GM23338 (cell line): Measurements from ENCODE around the gene TBRG4. TPM values are rescaled to one million over a fixed set of nuclear protein-coding genes. Genes with fewer than 3 reads are reported as not detected.

Source experiments
- ATAC-seq: fragments of 200-7000 bp; cut with Tn5 transposase; 3 replicates; pipeline ENCODE4 v1.9.1; 2020
- DNase-seq: peaks from one replicate; pipeline ENCODE4 v3.0.0-alpha.2; 2015; ENCODE audit warnings: low spot score
- H2AFZ ChIP-seq: fragments of 200-600 bp; sonication (generic); 2 replicates; pipeline ENCODE4 v1.8.0; 2016; ENCODE audit warnings: antibody characterized with exemption, mild to moderate bottlenecking, moderate library complexity
- H3F3A ChIP-seq: fragments of 200-600 bp; sonication (generic); replicated peaks from 2 replicates; pipeline ENCODE4 v1.8.0; 2017; ENCODE audit warnings: antibody characterized with exemption, mixed run types, low read depth
- H3K27ac ChIP-seq: fragments of 200-600 bp; sonication (generic); 2 replicates; pipeline ENCODE4 v1.6.1; 2016; ENCODE audit warnings: low read depth
- H3K27me3 ChIP-seq: fragments of 200-600 bp; sonication (generic); 2 replicates; pipeline ENCODE4 v1.8.0; 2016; ENCODE audit warnings: mild to moderate bottlenecking, mixed run types, moderate library complexity; ENCODE audit not compliant: insufficient read depth
- H3K36me3 ChIP-seq: fragments of 200-600 bp; sonication (generic); 2 replicates; pipeline ENCODE4 v1.8.0; 2016; ENCODE audit warnings: mild to moderate bottlenecking; ENCODE audit not compliant: insufficient read depth
- H3K4me1 ChIP-seq: fragments of 200-600 bp; sonication (generic); 2 replicates; pipeline ENCODE4 v1.8.0; 2016; ENCODE audit warnings: mild to moderate bottlenecking, moderate library complexity; ENCODE audit not compliant: insufficient read depth
- H3K4me2 ChIP-seq: fragments of 200-600 bp; sonication (generic); 2 replicates; pipeline ENCODE4 v1.7.1; 2017; ENCODE audit warnings: mixed run types
- H3K4me3 ChIP-seq: fragments of 200-600 bp; sonication (generic); 2 replicates; pipeline ENCODE4 v1.6.1; 2016; ENCODE audit warnings: mixed run types
- H3K79me2 ChIP-seq: fragments of 200-600 bp; sonication (generic); replicated peaks from 2 replicates; pipeline ENCODE4 v1.8.0; 2017; ENCODE audit warnings: mild to moderate bottlenecking; ENCODE audit not compliant: insufficient read depth
- H3K9me2 ChIP-seq: fragments of 200-600 bp; sonication (generic); 2 replicates; pipeline ENCODE4 v1.8.0; 2017; ENCODE audit not compliant: insufficient read depth
- H4K20me1 ChIP-seq: fragments of 200-600 bp; sonication (generic); replicated peaks from 2 replicates; pipeline ENCODE4 v1.8.0; 2017; ENCODE audit warnings: mild to moderate bottlenecking; ENCODE audit not compliant: insufficient read depth
- H3K27ac Mint-ChIP-seq: 2 replicates; pipeline ENCODE4 v1.8.0; 2020; ENCODE audit warnings: inconsistent platforms, mild to moderate bottlenecking, moderate library complexity, mixed read lengths
- H3K27me3 Mint-ChIP-seq: 3 replicates; pipeline ENCODE4 v1.8.0; 2022; ENCODE audit warnings: low read depth, mild to moderate bottlenecking, moderate library complexity, mixed read lengths, inconsistent platforms; ENCODE audit not compliant: insufficient read depth, poor library complexity
- H3K36me3 Mint-ChIP-seq: 3 replicates; pipeline ENCODE4 v1.8.0; 2021; ENCODE audit warnings: low read depth, mild to moderate bottlenecking, inconsistent platforms, moderate library complexity, mixed read lengths
- H3K4me1 Mint-ChIP-seq: 3 replicates; pipeline ENCODE4 v1.8.0; 2020; ENCODE audit warnings: mild to moderate bottlenecking, inconsistent platforms, mixed read lengths
- H3K4me3 Mint-ChIP-seq: 3 replicates; pipeline ENCODE4 v1.8.0; 2021; ENCODE audit warnings: moderate library complexity, mild to moderate bottlenecking, inconsistent platforms, mixed read lengths
- H3K9me3 Mint-ChIP-seq: 3 replicates; pipeline ENCODE4 v1.8.0; 2020; ENCODE audit warnings: moderate library complexity, mild to moderate bottlenecking, inconsistent platforms, mixed read lengths
- JUNB ChIP-seq: IDR thresholded peaks from one replicate; pipeline ENCODE4 v1.6.1; 2016; ENCODE audit warnings: antibody characterized with exemption; ENCODE audit not compliant: unreplicated experiment
- NANOG ChIP-seq: IDR thresholded peaks from 2 replicates; pipeline ENCODE4 v1.6.1; 2016; ENCODE audit warnings: antibody characterized with exemption, borderline replicate concordance
- POLR2AphosphoS5 ChIP-seq: IDR thresholded peaks from 2 replicates; pipeline ENCODE4 v1.6.1; 2016; ENCODE audit warnings: antibody characterized with exemption, low read depth
- ZNF114 ChIP-seq: fragments of 250-450 bp; sonication (Bioruptor Pico); IDR thresholded peaks from 2 replicates; pipeline ENCODE4 v1.5.0; 2020; ENCODE audit warnings: mild to moderate bottlenecking, moderate library complexity
- ZNF462 ChIP-seq: fragments of 250-450 bp; sonication (Bioruptor Pico); IDR thresholded peaks from 2 replicates; pipeline ENCODE4 v1.5.0; 2020; ENCODE audit warnings: mild to moderate bottlenecking, moderate library complexity
- polyA plus RNA-seq: library from polyadenylated mRNA; unstranded; fragments of >200 nt; fragmentation: Nextera tagmentation; extraction: Ambion mirVana; gene quantifications from 2 replicates; pipeline ENCODE4 v1.2.1, GENCODE V29; 2016
- total RNA-seq: library from RNA; depleted of rRNA; stranded (reverse); fragments of >200 nt; shearing (Covaris generic); gene quantifications from 2 replicates; pipeline ENCODE4 v1.2.3, GENCODE V29; 2014

Gene TBRG4
- total and polyA plus RNA-seq, 2 experiments from 2014 or later = 72.5 to 162 TPM

GRCh38 chr7:45092100-45092930 lies 19.2 kb downstream of the TBRG4 start:
- H3K27me3 Mint-ChIP-seq = peaks cover 19% of the 10 kb centered on the region
- no peak overlapping the region for H3K27ac ChIP-seq
- DNase-seq = peak; percentile 59
- peak overlapping the region; percentile 46 for H3K4me2 ChIP-seq
- H3K36me3 Mint-ChIP-seq = no peaks in the 10 kb centered on the region
- H3K27me3 ChIP-seq = 0 out of 2 replicates have a peak, but pooled peaks cover 6% of the 10 kb centered on the region
- peak; percentile 4 for ATAC-seq
- H3K4me1 Mint-ChIP-seq = peaks cover 10% of the 10 kb centered on the region
- TF ChIP-seq JUNB (no peak), POLR2AphosphoS5 (no peak), NANOG (0 out of 2 replicates have a peak, but pooled peaks have one; percentile 37), ZNF462 (CRISPR knock-in tag) (no peak), ZNF114 (CRISPR knock-in tag) (no peak)
- H3K4me3 ChIP-seq = peak overlapping the region; percentile 29; the same call in 1 of the 2 replicates
- H2AFZ ChIP-seq = peak overlapping the region; percentile 0; the same call in 1 of the 2 replicates
- H3K79me2 ChIP-seq = no peaks in the 10 kb centered on the region
- no peaks in the 10 kb centered on the region for H3K9me2 ChIP-seq
- peak overlapping the region; percentile 5; the same call in 1 of the 3 replicates for H3K4me3 Mint-ChIP-seq
- no peaks in the 10 kb centered on the region for H4K20me1 ChIP-seq
- no peaks in the 10 kb centered on the region for H3K36me3 ChIP-seq
- H3K9me3 Mint-ChIP-seq = no peaks in the 10 kb centered on the region; the same call in 2 of the 3 replicates
- H3K4me1 ChIP-seq = peaks cover 15% of the 10 kb centered on the region; the same call in 1 of the 2 replicates
- H3K27ac Mint-ChIP-seq = peak overlapping the region; percentile 41; the same call in 1 of the 2 replicates
- 0 out of 2 replicates have a peak, but pooled peaks cover 11% of the 10 kb centered on the region for H3F3A ChIP-seq
